ENCODE data around the gene ASPSCR1. TPM values are rescaled to one million over a fixed set of nuclear protein-coding genes. Genes with fewer than 3 reads are reported as not detected.

The ASPSCR1 gene
- total and polyA plus RNA-seq, 9 of the 15 experiments (the other 6 are each of a cell fraction or from before 2014, with no cell fraction given) = 0.90 to 36.9 (median 11.6) TPM

GRCh38 chr17:82022310-82022980, 45.0 kb downstream of the ASPSCR1 start, which contains the start of gene CENPX:
Gene CENPX (minus strand): TSS chr17:82022878. CDS start chr17:82022861, 17 bp downstream.
- H3K4me3 ChIP-seq = peak within 1 kb of the TSS; percentile 91
- H3K4me1 ChIP-seq (replicated peaks in 1 of 2; ENCODE audit: control insufficient read depth in 2 of 2, insufficient read depth in 2 of 2, low read length in 2 of 2) = peaks cover 14 to 91% of the 10 kb centered on the region in 2 experiments
- no peaks in the 10 kb centered on the region for H3K27me3 ChIP-seq (ENCODE audit: control insufficient read depth in 2 of 2, insufficient read depth in 2 of 2, low read length in 2 of 2)
- peaks cover 30% of the 10 kb centered on the region; the same call in 1 of the 3 replicates for H3K36me3 ChIP-seq (ENCODE audit: control insufficient read depth, insufficient read depth, low read length)
- H2AFZ ChIP-seq (ENCODE audit: low read depth, low read length) = peak within 1 kb of the TSS; percentile 71
- under 1% methylated on average over 39 of the region's 64 CpGs for WGBS (ENCODE audit: insufficient coverage, low coverage, missing lambda C conversion rate)
- intact Hi-C loops (cut with micrococcal nuclease) (loop anchor here (2.0 to 5.0 kb wide), 2 partner anchors 45 to 162 kb away; partner anchors contain the start of genes ASPSCR1 and P4HB), in situ Hi-C loops (cut with MboI) (no loop called here)
- H3K9me1 ChIP-seq (ENCODE audit: control insufficient read depth, insufficient read depth, low read length) = no peaks in the 10 kb centered on the region
- TSS peak; percentile 69 for BruUV-seq (replicated peaks)
- peaks cover 17% of the 10 kb centered on the region for H4K20me1 ChIP-seq (replicated peaks; ENCODE audit: control insufficient read depth, insufficient read depth, low read length)
- H3K27ac ChIP-seq (ENCODE audit: extremely low read depth, low read depth, low read length) = peak within 1 kb of the TSS; percentile 77
- H3K4me2 ChIP-seq (ENCODE audit: insufficient read depth, low read length) = peak within 1 kb of the TSS; percentile 84
- H3K9me3 ChIP-seq (replicated peaks; ENCODE audit: control insufficient read depth, insufficient read depth, low read depth, low read length) = no peaks in the 10 kb centered on the region
- H3K79me2 ChIP-seq (ENCODE audit: control insufficient read depth, insufficient read depth, low read length) = peaks cover 36% of the 10 kb centered on the region
- DNase-seq (ENCODE audit: extremely low read depth in 1 of 4, low spot score in 3 of 4) (no peak), ATAC-seq (peak; percentile 2; the same call in 1 of the 3 replicates), FAIRE-seq (no peak)
- H3K9ac ChIP-seq (ENCODE audit: insufficient read depth in 1 of 2, low read depth in 2 of 2, low read length in 2 of 2) = peak within 1 kb of the TSS; percentile 75 to 97
- ChIA-PET POLR2A (interaction anchor here (0.5 to 5.0 kb wide), 13 partner anchors 9 to 306 kb away, joined by 3 to 51 read pairs (median 3); partner anchors contain the start of genes ALYREF, ANAPC11, ASPSCR1 and DCXR), CTCF (ENCODE audit: low intra/inter-chr PET ratio) (interaction anchor here (1.2 to 6.6 kb wide), 2 partner anchors 63 to 532 kb away, joined by 4 to 103 read pairs; partner anchors contain the start of gene NOTUM)
- TF ChIP-seq MNT (conservative IDR thresholded peaks at IDR 0.05) = peak; percentile 49 to 86; a peak in 2 of 4 replicates
- peak in 1 of 2 experiments; percentile 97; a peak in 2 of 4 replicates for TF ChIP-seq HDAC1 (IDR thresholded peaks at IDR 0.05)
- TF ChIP-seq BCL6 (CRISPR knock-in tag; IDR thresholded peaks at IDR 0.05) = no peak
- no peak for TF ChIP-seq ZNF79 (CRISPR knock-in tag; IDR thresholded peaks at IDR 0.05; ENCODE audit: low read depth)
- no peak for TF ChIP-seq MBD1 (CRISPR knock-in tag; IDR thresholded peaks at IDR 0.05)
- no peak for TF ChIP-seq STAT5B (CRISPR knock-in tag; IDR thresholded peaks at IDR 0.05)
- no peak for TF ChIP-seq FOXM1 (IDR thresholded peaks at IDR 0.05; ENCODE audit: low read depth)
- TF ChIP-seq FOXM1 (CRISPR knock-in tag; IDR thresholded peaks at IDR 0.05; ENCODE audit: low read depth) = peak; percentile 61; the same call in 1 of the 2 replicates
- no peak for TF ChIP-seq ZC3H11A (IDR thresholded peaks at IDR 0.05; ENCODE audit: low read depth, low read length)
- TF ChIP-seq NONO (IDR thresholded peaks at IDR 0.05; ENCODE audit: low read depth in 2 of 2, low read length in 1 of 2) = no peak
- TF ChIP-seq ZNF436 (CRISPR knock-in tag; IDR thresholded peaks at IDR 0.05) = no peak
- peak; percentile 45; the same call in 1 of the 2 replicates for TF ChIP-seq ATF7 (IDR thresholded peaks at IDR 0.05)
- TF ChIP-seq ELF1 (tag; IDR thresholded peaks at IDR 0.05) = peak; percentile 1; the same call in 1 of the 2 replicates
- TF ChIP-seq MCM2 (IDR thresholded peaks at IDR 0.05; ENCODE audit: low read depth) = no peak
- no peak for TF ChIP-seq DDX20 (tag; IDR thresholded peaks at IDR 0.05; ENCODE audit: low read depth)
- TF ChIP-seq BRCA1 (IDR thresholded peaks at IDR 0.05) = no peak
- TF ChIP-seq BRCA1 (CRISPR knock-in tag; IDR thresholded peaks at IDR 0.05) = no peak
- no peak for TF ChIP-seq HMG20A (CRISPR knock-in tag; conservative IDR thresholded peaks at IDR 0.05)
- no peak for TF ChIP-seq GATAD2B (IDR thresholded peaks at IDR 0.05; ENCODE audit: borderline replicate concordance)
- peak; percentile 64 for TF ChIP-seq SUPT5H (IDR thresholded peaks at IDR 0.05)
- no peak for TF ChIP-seq PTTG1 (tag; IDR thresholded peaks at IDR 0.05; ENCODE audit: low read depth)

Measured in K562 (cell line).